HuH-7.5 (cell line): ENCODE measurements around the gene OLFM2.
A peak's percentile ranks its signal among the peaks of the same experiment; 100 is the strongest.
"Not testable (repeated sequence)": the region's sequence is repeated elsewhere in the genome, so short reads cannot be mapped to it uniquely, and the experiment has no call there.

Experiments used
- DNase-seq: peaks from one replicate; pipeline ENCODE4 v3.0.0; 2011; ENCODE audit warnings: low spot score

The OLFM2 gene

GRCh38 chr19:9828551-9829063 lies 107.7 kb downstream of the OLFM2 start:
- no peak for DNase-seq

- DNase-seq: peak; percentile 94
These were observed 108.8 kb downstream of the OLFM2 start, which contains the start of gene UBL5 for GRCh38 chr19:9827289-9828238. Gene UBL5, plus strand, starts transcription at chr19:9827918. Its CDS starts 420 bp downstream, at chr19:9828338.

- no peak for DNase-seq
These were observed 112.5 kb downstream of the OLFM2 start for GRCh38 chr19:9823816-9824215.

- not testable (repeated sequence) for DNase-seq
These were observed 116.3 kb downstream of the OLFM2 start for GRCh38 chr19:9820034-9820433.

GRCh38 chr19:9819596-9819909 lies 116.8 kb downstream of the OLFM2 start:
- no peak for DNase-seq

- DNase-seq: peak; percentile 84
These were observed 117.3 kb downstream of the OLFM2 start, which contains the start of gene FBXL12 for GRCh38 chr19:9818734-9819595. Gene FBXL12, minus strand, starts transcription at chr19:9819079. Its CDS starts 266 bp downstream, at chr19:9818813.

- DNase-seq: no peak
These were observed 118.1 kb downstream of the OLFM2 start for GRCh38 chr19:9818175-9818733.

- no peak for DNase-seq
These were observed 125.2 kb downstream of the OLFM2 start for GRCh38 chr19:9811139-9811538.

- DNase-seq: no peak
These were observed 127.2 kb downstream of the OLFM2 start for GRCh38 chr19:9808855-9809824.

- DNase-seq: no peak
These were observed 129.5 kb downstream of the OLFM2 start for GRCh38 chr19:9806803-9807202.
